Osteoblast (primary cell): Measurements from ENCODE around the gene LAMA4. TPM values are rescaled to one million over a fixed set of nuclear protein-coding genes. Genes with fewer than 3 reads are reported as not detected.
A peak's percentile ranks its signal among the peaks of the same experiment; 100 is the strongest.

ENCODE experiments used
- DNase-seq: peaks from one replicate; pipeline ENCODE4 v3.0.0; 2011; ENCODE audit warnings: low spot score, mixed read lengths; ENCODE audit not compliant: insufficient read length; ENCODE audit errors: missing footprints
- H2AFZ ChIP-seq: 2 replicates; pipeline ENCODE4 v1.6.0; 2011; ENCODE audit warnings: mild to moderate bottlenecking, low read length
- H3K27ac ChIP-seq: 2 replicates; pipeline ENCODE4 v1.5.1; 2011; ENCODE audit warnings: mild to moderate bottlenecking, low read depth, low read length, moderate library complexity
- H3K27me3 ChIP-seq: 2 replicates; pipeline ENCODE4 v1.6.0; 2012; ENCODE audit warnings: mild to moderate bottlenecking, control low read depth, inconsistent platforms, low read length, moderate library complexity; ENCODE audit not compliant: insufficient read depth
- H3K36me3 ChIP-seq: 2 replicates; pipeline ENCODE4 v1.5.1; 2011; ENCODE audit warnings: mild to moderate bottlenecking, low read length, control low read depth, moderate library complexity; ENCODE audit not compliant: insufficient read depth
- H3K4me1 ChIP-seq: 2 replicates; pipeline ENCODE4 v1.5.1; 2011; ENCODE audit warnings: mild to moderate bottlenecking, low read length, control low read depth, moderate library complexity; ENCODE audit not compliant: insufficient read depth
- H3K4me2 ChIP-seq: 2 replicates; pipeline ENCODE4 v1.6.0; 2011; ENCODE audit warnings: mild to moderate bottlenecking, low read length; ENCODE audit not compliant: insufficient read depth
- H3K4me3 ChIP-seq: fragments of 200-600 bp; sonication (generic); 3 replicates; pipeline ENCODE4 v1.5.1; 2012; ENCODE audit warnings: mild to moderate bottlenecking, low read length, inconsistent platforms; ENCODE audit not compliant: insufficient read depth
- H3K79me2 ChIP-seq: 2 replicates; pipeline ENCODE4 v1.6.0; 2012; ENCODE audit warnings: mild to moderate bottlenecking, low read length, control low read depth, inconsistent platforms; ENCODE audit not compliant: insufficient read depth
- H3K9me3 ChIP-seq: 2 replicates; pipeline ENCODE4 v1.5.1; 2011; ENCODE audit warnings: low read depth, low read length, control low read depth
- H4K20me1 ChIP-seq: 2 replicates; pipeline ENCODE4 v1.6.0; 2012; ENCODE audit warnings: mild to moderate bottlenecking, low read length, control low read depth; ENCODE audit not compliant: insufficient read depth
- CTCF ChIP-seq: IDR thresholded peaks from 2 replicates; pipeline ENCODE4 v1.5.1; 2011; ENCODE audit warnings: mild to moderate bottlenecking, low read depth, low read length, moderate library complexity; ENCODE audit errors: extremely low read depth
- total RNA-seq: library from RNA; depleted of rRNA; stranded (reverse); fragments of >200 nt; gene quantifications from 2 replicates; pipeline ENCODE4 v1.2.3, GENCODE V29; 2012

Gene LAMA4
- total RNA-seq, 1 donor, result 260 TPM

- Histone ChIP-seq H3K4me1 (peaks cover 44% of the 10 kb centered on the region), H3K9me3 (no peaks in the 10 kb centered on the region), H4K20me1 (no peaks in the 10 kb centered on the region), H2AFZ (peak overlapping the region; percentile 75), H3K36me3 (no peaks in the 10 kb centered on the region), H3K4me2 (peak overlapping the region; percentile 83), H3K79me2 (no peaks in the 10 kb centered on the region), H3K4me3 (peak overlapping the region; percentile 51), H3K27ac (peak overlapping the region; percentile 97), H3K27me3 (no peaks in the 10 kb centered on the region)
- DNase-seq, result no peak
- no peak for TF ChIP-seq CTCF
Measured at GRCh38 chr6:112298816-112299281, 44.5 kb upstream of the LAMA4 start.

- no peak for TF ChIP-seq CTCF
- Histone ChIP-seq H3K4me3 (peak overlapping the region; percentile 26), H3K4me1 (peaks cover 44% of the 10 kb centered on the region), H3K9me3 (no peaks in the 10 kb centered on the region), H3K27ac (peak overlapping the region; percentile 97), H4K20me1 (no peaks in the 10 kb centered on the region), H3K36me3 (no peaks in the 10 kb centered on the region), H3K4me2 (peak overlapping the region; percentile 83), H2AFZ (no peak overlapping the region), H3K27me3 (no peaks in the 10 kb centered on the region), H3K79me2 (no peaks in the 10 kb centered on the region)
- DNase-seq, result peak; percentile 64
Measured at GRCh38 chr6:112298021-112298745, 43.8 kb upstream of the LAMA4 start.

GRCh38 chr6:112296694-112297093 is 42.3 kb upstream of the LAMA4 start:
- no peaks in the 10 kb centered on the region for H3K9me3 ChIP-seq
- H2AFZ ChIP-seq, result peak overlapping the region; percentile 39
- H3K36me3 ChIP-seq, result no peaks in the 10 kb centered on the region
- H3K4me1 ChIP-seq, result peaks cover 44% of the 10 kb centered on the region
- H3K4me2 ChIP-seq, result no peak overlapping the region
- TF ChIP-seq CTCF, result no peak
- H3K27ac ChIP-seq, result peak overlapping the region; percentile 97
- H3K79me2 ChIP-seq, result no peaks in the 10 kb centered on the region
- DNase-seq, result no peak
- no peaks in the 10 kb centered on the region for H3K27me3 ChIP-seq
- H3K4me3 ChIP-seq, result no peak overlapping the region
- no peaks in the 10 kb centered on the region for H4K20me1 ChIP-seq

- peak; percentile 79 for TF ChIP-seq CTCF
- H3K9me3 ChIP-seq, result no peaks in the 10 kb centered on the region
- peaks cover 44% of the 10 kb centered on the region for H3K4me1 ChIP-seq
- H3K4me2 ChIP-seq, result peak overlapping the region; percentile 47
- no peaks in the 10 kb centered on the region for H3K36me3 ChIP-seq
- H3K27ac ChIP-seq, result peak overlapping the region; percentile 97
- DNase-seq, result peak; percentile 72
- H4K20me1 ChIP-seq, result no peaks in the 10 kb centered on the region
- peak overlapping the region; percentile 80 for H2AFZ ChIP-seq
- H3K79me2 ChIP-seq, result no peaks in the 10 kb centered on the region
- H3K4me3 ChIP-seq, result no peak overlapping the region
- no peaks in the 10 kb centered on the region for H3K27me3 ChIP-seq
Measured at GRCh38 chr6:112296122-112296521, 41.8 kb upstream of the LAMA4 start.
